AG04449 (cell line): ENCODE measurements around the gene MIER2.

Experiments
- CTCF ChIA-PET: fragments of 350-600 bp; formaldehyde crosslinking; extraction: SDS; loops from one replicate; lab custom pipeline; 2021; ENCODE audit warnings: antibody characterized with exemption; lab: Yijun Ruan, JAX
- POLR2A ChIA-PET: fragments of 400-600, 350-600 bp; formaldehyde crosslinking; extraction: SDS; loops from one replicate; lab custom pipeline; 2020; ENCODE audit warnings: antibody characterized with exemption, inconsistent platforms; lab: Yijun Ruan, JAX
- DNase-seq: peaks from one replicate; pipeline ENCODE4 v3.0.0-alpha.2; 2010; ENCODE audit warnings: low read depth, low spot score
- H3K4me3 ChIP-seq: 2 replicates; pipeline ENCODE4 v1.5.1; 2011; ENCODE audit warnings: low read depth, mild to moderate bottlenecking, control low read depth, low read length
- CTCF ChIP-seq: IDR thresholded peaks from one replicate; pipeline ENCODE4 v1.5.1; 2011; ENCODE audit warnings: mild to moderate bottlenecking, moderate library complexity, low read length, control low read depth, inconsistent platforms; ENCODE audit not compliant: insufficient read depth; ENCODE audit errors: missing control alignments

The MIER2 gene

GRCh38 chr19:345320-345879 lies 804 bp upstream of the MIER2 start:
- no peak overlapping the region for H3K4me3 ChIP-seq
- POLR2A ChIA-PET, result interaction anchor here (0.6 kb wide), 1 partner anchor 57 kb away, joined by 3 read pairs; no protein-coding TSS in a partner anchor
- TF ChIP-seq CTCF, result no peak
- CTCF ChIA-PET, result interaction anchor here (1.0 kb wide), 1 partner anchor 10 kb away, joined by 3 read pairs; no protein-coding TSS in a partner anchor
- DNase-seq, result no peak

GRCh38 chr19:343941-344624 lies 513 bp downstream of the MIER2 start:
- TF ChIP-seq CTCF, result no peak
- H3K4me3 ChIP-seq, result peak overlapping the region; percentile 57
- POLR2A ChIA-PET, result no interaction called here
- CTCF ChIA-PET, result interaction anchor here (0.6 to 2.2 kb wide), 6 partner anchors 8 to 290 kb away, joined by 3 to 8 read pairs (median 3); no protein-coding TSS in a partner anchor
- no peak for DNase-seq

- CTCF ChIA-PET, result interaction anchor here (0.6 to 2.2 kb wide), 4 partner anchors 15 to 291 kb away, joined by 3 to 8 read pairs (median 4); no protein-coding TSS in a partner anchor
- TF ChIP-seq CTCF, result no peak
Measured at GRCh38 chr19:343451-343931, 1.1 kb downstream of the MIER2 start.

GRCh38 chr19:342801-343421 lies 1.7 kb downstream of the MIER2 start:
- peak overlapping the region; percentile 57 for H3K4me3 ChIP-seq
- ChIA-PET POLR2A (interaction anchor here (1.3 kb wide), 1 partner anchor 32 kb away, joined by 4 read pairs; no protein-coding TSS in a partner anchor), CTCF (interaction anchor here (1.1 to 2.2 kb wide), 3 partner anchors 14 to 167 kb away, joined by 3 to 8 read pairs (median 5); no protein-coding TSS in a partner anchor)
- DNase-seq, result peak; percentile 33
- TF ChIP-seq CTCF, result no peak

More at GRCh38 chr19:343451-343931, 1.1 kb downstream of the MIER2 start:
- POLR2A ChIA-PET, result interaction anchor here (1.3 kb wide), 1 partner anchor 33 kb away, joined by 4 read pairs; no protein-coding TSS in a partner anchor
- DNase-seq, result no peak
- peak overlapping the region; percentile 57 for H3K4me3 ChIP-seq

- peak overlapping the region; percentile 57 for H3K4me3 ChIP-seq
- DNase-seq, result no peak
- ChIA-PET CTCF (interaction anchor here (1.1 to 2.2 kb wide), 3 partner anchors 13 to 168 kb away, joined by 3 to 8 read pairs (median 5); no protein-coding TSS in a partner anchor), POLR2A (interaction anchor here (1.3 kb wide), 1 partner anchor 32 kb away, joined by 4 read pairs; no protein-coding TSS in a partner anchor)
- no peak for TF ChIP-seq CTCF
Measured at GRCh38 chr19:342128-342455, 2.5 kb downstream of the MIER2 start.
